ENCODE data around the gene NCKIPSD.

- TF ChIP-seq CTCF (IDR thresholded peaks at IDR 0.05 in 4 of 5, conservative IDR thresholded peaks at IDR 0.05 in 1 of 5), result no peak
- no peak for TF ChIP-seq POLR2A (IDR thresholded peaks at IDR 0.05)
These were observed 32.6 kb downstream of the NCKIPSD start for GRCh38 chr3:48652923-48653715.
